NCI-H345 treated with DMSO at 0.1 percent for 48 hours (cell line): ENCODE data around the gene CDK12.

Experiments used
- DNase-seq: peaks from one replicate; lab custom pipeline; 2025; ENCODE audit not compliant: unreplicated experiment; lab: John Stamatoyannopoulos, UW

CDK12 gene

GRCh38 chr17:39581071-39581758 lies 119.9 kb downstream of the CDK12 start:
- no peak for DNase-seq

GRCh38 chr17:39581759-39582085 lies 120.4 kb downstream of the CDK12 start:
- DNase-seq, result no peak

GRCh38 chr17:39582658-39583057 lies 121.4 kb downstream of the CDK12 start:
- no peak for DNase-seq
